GM19351 (cell line): ENCODE measurements around the gene ZKSCAN8.

Experiments used
- ATAC-seq: cut with Tn5 transposase; IDR thresholded peaks from one replicate; pipeline ENCODE4 v1.9.1; 2021; ENCODE audit warnings: mild to moderate bottlenecking, moderate library complexity; ENCODE audit not compliant: unreplicated experiment

Gene ZKSCAN8

GRCh38 chr6:28139860-28140543 lies 1.7 kb upstream of the ZKSCAN8 start:
- ATAC-seq: no peak

GRCh38 chr6:28140616-28141015 lies 1.1 kb upstream of the ZKSCAN8 start:
- ATAC-seq: no peak

- no peak for ATAC-seq
Measured at GRCh38 chr6:28142446-28142845, 763 bp downstream of the ZKSCAN8 start.

- ATAC-seq: no peak
Measured at GRCh38 chr6:28145231-28145630, 3.5 kb downstream of the ZKSCAN8 start.

- ATAC-seq: no peak
Measured at GRCh38 chr6:28152531-28152930, 10.8 kb downstream of the ZKSCAN8 start.

- no peak for ATAC-seq
Measured at GRCh38 chr6:28153546-28153945, 11.9 kb downstream of the ZKSCAN8 start.

- no peak for ATAC-seq
Measured at GRCh38 chr6:28154357-28154756, 12.7 kb downstream of the ZKSCAN8 start.

GRCh38 chr6:28158318-28158717 lies 16.6 kb downstream of the ZKSCAN8 start:
- no peak for ATAC-seq

- ATAC-seq: no peak
Measured at GRCh38 chr6:28159029-28159607, 17.4 kb downstream of the ZKSCAN8 start.

- ATAC-seq: no peak
Measured at GRCh38 chr6:28160233-28160632, 18.6 kb downstream of the ZKSCAN8 start.

- peak; percentile 98 for ATAC-seq
Measured at GRCh38 chr6:28161410-28162079, 19.9 kb downstream of the ZKSCAN8 start.

GRCh38 chr6:28165563-28165962 lies 23.9 kb downstream of the ZKSCAN8 start:
- ATAC-seq: no peak

GRCh38 chr6:28167068-28167467 lies 25.4 kb downstream of the ZKSCAN8 start:
- no peak for ATAC-seq

GRCh38 chr6:28167926-28168325 lies 26.2 kb downstream of the ZKSCAN8 start:
- ATAC-seq: no peak

GRCh38 chr6:28171271-28171670 lies 29.6 kb downstream of the ZKSCAN8 start:
- ATAC-seq: no peak

GRCh38 chr6:28172006-28172405 lies 30.3 kb downstream of the ZKSCAN8 start:
- ATAC-seq: no peak

- ATAC-seq: no peak
Measured at GRCh38 chr6:28176373-28176772, 34.7 kb downstream of the ZKSCAN8 start.

- no peak for ATAC-seq
Measured at GRCh38 chr6:28182255-28182654, 40.6 kb downstream of the ZKSCAN8 start.

GRCh38 chr6:28188111-28188979 lies 46.7 kb downstream of the ZKSCAN8 start:
- no peak for ATAC-seq

- ATAC-seq: no peak
Measured at GRCh38 chr6:28200020-28200419, 58.3 kb downstream of the ZKSCAN8 start.

GRCh38 chr6:28203201-28203600 lies 61.5 kb downstream of the ZKSCAN8 start:
- no peak for ATAC-seq
